Ectodermal cell (in vitro differentiated cells): ENCODE results near the gene SYNDIG1.
"Not testable (repeated sequence)": the region's sequence is repeated elsewhere in the genome, so short reads cannot be mapped to it uniquely, and the experiment has no call there.

Source experiments
- H3K27ac ChIP-seq: 2 replicates; pipeline ENCODE4 v1.7.0; 2013; ENCODE audit warnings: mild to moderate bottlenecking, low read depth, low read length; ENCODE audit not compliant: insufficient read depth, poor library complexity, severe bottlenecking
- H3K27me3 ChIP-seq: 2 replicates; pipeline ENCODE4 v1.7.0; 2013; ENCODE audit warnings: mild to moderate bottlenecking, low read length; ENCODE audit not compliant: insufficient read depth, control insufficient read depth, poor library complexity, severe bottlenecking
- H3K36me3 ChIP-seq: one replicate; pipeline ENCODE4 v1.7.0; 2013; ENCODE audit warnings: low read length; ENCODE audit not compliant: control insufficient read depth, insufficient read depth
- H3K4me1 ChIP-seq: one replicate; pipeline ENCODE4 v1.7.0; 2013; ENCODE audit warnings: low read length; ENCODE audit not compliant: control insufficient read depth, insufficient read depth
- H3K4me3 ChIP-seq: 2 replicates; pipeline ENCODE4 v1.7.0; 2013; ENCODE audit warnings: low read depth, low read length, control low read depth; ENCODE audit not compliant: insufficient read depth
- H3K9me3 ChIP-seq: 2 replicates; pipeline ENCODE4 v1.7.0; 2013; ENCODE audit warnings: mild to moderate bottlenecking, low read length, moderate library complexity; ENCODE audit not compliant: control insufficient read depth
- WGBS, 2 experiments: methylation state at CpG; one replicate each; pipeline ENCODE4 v1.1.7; 2013; ENCODE audit warnings: missing lambda C conversion rate in 2 of 2; 5-methylcytosine and 5-hydroxymethylcytosine counted together

SYNDIG1 gene

GRCh38 chr20:24617080-24617432 is 147.6 kb downstream of the SYNDIG1 start:
- Histone ChIP-seq H3K9me3 (no peaks in the 10 kb centered on the region), H3K36me3 (no peaks in the 10 kb centered on the region), H3K27me3 (no peaks in the 10 kb centered on the region), H3K27ac (no peak overlapping the region), H3K4me1 (no peaks in the 10 kb centered on the region), H3K4me3 (no peak overlapping the region)
- 88 to 92% methylated on average over 13 of the region's 13 CpGs for WGBS, 2 experiments

GRCh38 chr20:24617757-24618450 is 148.5 kb downstream of the SYNDIG1 start:
- Histone ChIP-seq H3K27me3 (no peaks in the 10 kb centered on the region), H3K27ac (no peak overlapping the region), H3K4me1 (no peaks in the 10 kb centered on the region), H3K36me3 (no peaks in the 10 kb centered on the region), H3K9me3 (no peaks in the 10 kb centered on the region), H3K4me3 (no peak overlapping the region)
- WGBS, 2 experiments, result 86 to 89% methylated on average over 21 of the region's 21 CpGs

- H3K9me3 ChIP-seq, result no peaks in the 10 kb centered on the region
- no peaks in the 10 kb centered on the region for H3K4me1 ChIP-seq
- H3K4me3 ChIP-seq, result no peak overlapping the region
- H3K27me3 ChIP-seq, result no peaks in the 10 kb centered on the region
- H3K36me3 ChIP-seq, result no peaks in the 10 kb centered on the region
- H3K27ac ChIP-seq, result no peak overlapping the region
- 82 to 88% methylated on average over 1 of the region's 1 CpG for WGBS, 2 experiments
Observed at GRCh38 chr20:24618739-24619138, 149.3 kb downstream of the SYNDIG1 start.

- no peaks in the 10 kb centered on the region for H3K36me3 ChIP-seq
- H3K27me3 ChIP-seq, result no peaks in the 10 kb centered on the region
- H3K27ac ChIP-seq, result no peak overlapping the region
- WGBS, 2 experiments, result 83 to 92% methylated on average over 3 of the region's 3 CpGs
- no peaks in the 10 kb centered on the region for H3K9me3 ChIP-seq
- H3K4me3 ChIP-seq, result no peak overlapping the region
- H3K4me1 ChIP-seq, result no peaks in the 10 kb centered on the region
Observed at GRCh38 chr20:24619212-24619611, 149.8 kb downstream of the SYNDIG1 start.

- no peak overlapping the region for H3K4me3 ChIP-seq
- no peaks in the 10 kb centered on the region for H3K4me1 ChIP-seq
- H3K27ac ChIP-seq, result no peak overlapping the region
- H3K9me3 ChIP-seq, result no peaks in the 10 kb centered on the region
- H3K27me3 ChIP-seq, result no peaks in the 10 kb centered on the region
- WGBS, 2 experiments, result 81 to 93% methylated on average over 1 of the region's 1 CpG
- no peaks in the 10 kb centered on the region for H3K36me3 ChIP-seq
Observed at GRCh38 chr20:24620937-24621519, 151.6 kb downstream of the SYNDIG1 start.

- 85 to 90% methylated on average over 3 of the region's 3 CpGs for WGBS, 2 experiments
- Histone ChIP-seq H3K4me3 (no peak overlapping the region), H3K4me1 (no peaks in the 10 kb centered on the region), H3K9me3 (no peaks in the 10 kb centered on the region), H3K27ac (no peak overlapping the region), H3K27me3 (no peaks in the 10 kb centered on the region), H3K36me3 (no peaks in the 10 kb centered on the region)
Observed at GRCh38 chr20:24622856-24623255, 153.4 kb downstream of the SYNDIG1 start.

GRCh38 chr20:24626141-24626540 is 156.7 kb downstream of the SYNDIG1 start:
- H3K4me1 ChIP-seq, H3K36me3 ChIP-seq, H3K27ac ChIP-seq, H3K9me3 ChIP-seq, H3K27me3 ChIP-seq, H3K4me3 ChIP-seq: not testable (repeated sequence)
- 96 to 97% methylated on average over 24 to 29 of the region's 29 CpGs for WGBS, 2 experiments

- H3K27me3 ChIP-seq, result no peaks in the 10 kb centered on the region
- WGBS, 2 experiments, result 88 to 91% methylated on average over 6 of the region's 6 CpGs
- H3K4me1 ChIP-seq, result no peaks in the 10 kb centered on the region
- no peak overlapping the region for H3K27ac ChIP-seq
- H3K9me3 ChIP-seq, result no peaks in the 10 kb centered on the region
- no peaks in the 10 kb centered on the region for H3K36me3 ChIP-seq
- H3K4me3 ChIP-seq, result no peak overlapping the region
Observed at GRCh38 chr20:24627291-24627690, 157.9 kb downstream of the SYNDIG1 start.

- Histone ChIP-seq H3K27ac (no peak overlapping the region), H3K4me1 (peaks cover 4% of the 10 kb centered on the region), H3K36me3 (no peaks in the 10 kb centered on the region), H3K9me3 (no peaks in the 10 kb centered on the region), H3K27me3 (no peaks in the 10 kb centered on the region), H3K4me3 (no peak overlapping the region)
- WGBS, 2 experiments, result 95% methylated on average over 12 of the region's 12 CpGs
Observed at GRCh38 chr20:24627926-24628325, 158.5 kb downstream of the SYNDIG1 start.

GRCh38 chr20:24628985-24629384 is 159.6 kb downstream of the SYNDIG1 start:
- no peak overlapping the region for H3K4me3 ChIP-seq
- 93 to 96% methylated on average over 6 of the region's 6 CpGs for WGBS, 2 experiments
- no peaks in the 10 kb centered on the region for H3K9me3 ChIP-seq
- H3K36me3 ChIP-seq, result no peaks in the 10 kb centered on the region
- no peaks in the 10 kb centered on the region for H3K27me3 ChIP-seq
- peaks cover 7% of the 10 kb centered on the region for H3K4me1 ChIP-seq
- H3K27ac ChIP-seq, result no peak overlapping the region
